HG03066 (cell line): ENCODE measurements around the gene XYLB.
A peak's percentile ranks its signal among the peaks of the same experiment; 100 is the strongest.

Source experiments
- ATAC-seq: cut with Tn5 transposase; IDR thresholded peaks from one replicate; pipeline ENCODE4 v1.9.1; 2021; ENCODE audit warnings: low read depth; ENCODE audit not compliant: unreplicated experiment

XYLB gene

DNA sequence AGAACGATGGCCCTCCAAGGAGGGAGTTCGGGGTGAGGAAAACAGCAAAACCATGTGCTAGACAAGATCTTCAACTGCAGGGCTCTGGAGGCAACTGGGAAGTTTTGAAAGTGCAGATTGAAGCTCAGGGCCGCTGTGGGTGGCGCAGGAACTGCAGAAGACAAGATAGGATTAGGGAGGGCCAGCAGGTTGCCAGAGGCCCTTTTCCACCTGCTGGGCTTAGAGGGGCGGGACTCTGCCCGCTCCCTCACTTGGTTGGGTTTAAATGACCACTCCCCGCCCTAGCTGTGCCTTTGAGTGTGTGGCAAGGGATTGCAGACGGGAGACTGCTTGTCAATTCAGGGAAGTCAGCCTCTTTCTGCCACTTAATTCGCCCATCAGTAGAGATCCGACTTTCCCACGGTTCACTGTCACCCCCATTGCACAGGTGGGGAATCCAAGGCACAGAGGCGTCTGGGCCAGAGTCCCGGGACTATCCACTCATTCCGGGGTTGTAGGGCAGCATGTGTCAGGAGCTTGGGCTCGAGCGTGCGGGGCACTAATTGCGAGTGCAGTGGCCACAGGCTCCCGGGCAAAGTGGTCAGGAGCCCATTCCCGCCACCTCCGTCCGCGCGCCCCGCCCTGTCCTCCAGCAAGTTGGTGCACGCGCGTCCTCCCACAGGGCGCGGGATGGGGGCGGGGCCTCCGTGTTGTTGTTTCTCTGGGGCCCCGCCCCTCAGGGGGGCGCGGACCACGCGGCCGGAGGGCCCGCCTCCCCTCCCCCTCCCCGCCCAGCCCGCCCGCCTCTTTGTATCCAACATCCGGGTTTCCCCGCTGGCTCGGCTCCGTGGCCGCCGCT, 106.7 kb downstream of the XYLB start, which contains the start of gene ACVR2B:
Gene ACVR2B, plus strand, starts transcription at position 816 of the 838 bp plus-strand sequence. CDS start 433 bp downstream, outside the sequence.
- peak; percentile 37 for ATAC-seq

- ATAC-seq: no peak
Measured at GRCh38 chr3:38453913-38454177, 107.3 kb downstream of the XYLB start.

- peak; percentile 31 for ATAC-seq
Measured at GRCh38 chr3:38454178-38454883, 107.7 kb downstream of the XYLB start.

DNA sequence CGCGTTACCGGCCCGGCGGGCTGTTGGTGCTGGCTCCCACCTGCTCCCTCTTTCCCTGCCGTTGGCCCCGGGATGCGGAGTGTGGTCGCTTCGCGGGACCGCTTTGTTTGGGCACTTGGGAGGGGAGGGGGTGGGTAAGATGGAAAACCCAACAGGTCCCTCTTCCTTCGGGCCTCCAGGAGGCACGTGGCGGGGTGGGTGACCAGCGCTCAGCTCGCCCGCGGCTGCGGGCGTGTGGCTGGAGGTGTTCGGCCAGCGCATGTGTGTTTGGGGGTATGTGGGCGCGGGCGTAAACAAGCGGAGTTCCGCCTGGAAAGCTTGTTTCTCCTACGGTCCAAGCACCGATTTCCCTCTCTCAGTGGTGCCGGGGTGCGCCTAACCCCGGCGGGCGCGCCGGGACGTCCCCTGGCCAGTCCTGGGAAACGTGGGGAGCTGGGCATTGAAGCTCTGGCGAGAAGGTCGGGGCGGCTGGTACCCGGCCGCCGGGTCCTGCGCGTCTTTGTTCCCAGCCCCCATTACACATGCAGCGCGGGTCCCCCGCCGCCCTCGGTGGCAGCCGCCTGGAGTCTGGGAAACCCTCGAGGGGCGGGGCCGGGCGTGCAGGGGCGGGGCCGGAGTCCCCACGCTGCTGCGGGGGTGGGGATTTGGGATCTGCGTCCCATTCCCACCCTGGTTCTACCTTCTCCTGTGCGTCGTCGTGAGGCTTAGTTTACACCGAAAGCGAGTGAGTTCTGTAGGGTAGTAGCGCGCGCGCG, 108.5 kb downstream of the XYLB start:
- no peak for ATAC-seq

DNA sequence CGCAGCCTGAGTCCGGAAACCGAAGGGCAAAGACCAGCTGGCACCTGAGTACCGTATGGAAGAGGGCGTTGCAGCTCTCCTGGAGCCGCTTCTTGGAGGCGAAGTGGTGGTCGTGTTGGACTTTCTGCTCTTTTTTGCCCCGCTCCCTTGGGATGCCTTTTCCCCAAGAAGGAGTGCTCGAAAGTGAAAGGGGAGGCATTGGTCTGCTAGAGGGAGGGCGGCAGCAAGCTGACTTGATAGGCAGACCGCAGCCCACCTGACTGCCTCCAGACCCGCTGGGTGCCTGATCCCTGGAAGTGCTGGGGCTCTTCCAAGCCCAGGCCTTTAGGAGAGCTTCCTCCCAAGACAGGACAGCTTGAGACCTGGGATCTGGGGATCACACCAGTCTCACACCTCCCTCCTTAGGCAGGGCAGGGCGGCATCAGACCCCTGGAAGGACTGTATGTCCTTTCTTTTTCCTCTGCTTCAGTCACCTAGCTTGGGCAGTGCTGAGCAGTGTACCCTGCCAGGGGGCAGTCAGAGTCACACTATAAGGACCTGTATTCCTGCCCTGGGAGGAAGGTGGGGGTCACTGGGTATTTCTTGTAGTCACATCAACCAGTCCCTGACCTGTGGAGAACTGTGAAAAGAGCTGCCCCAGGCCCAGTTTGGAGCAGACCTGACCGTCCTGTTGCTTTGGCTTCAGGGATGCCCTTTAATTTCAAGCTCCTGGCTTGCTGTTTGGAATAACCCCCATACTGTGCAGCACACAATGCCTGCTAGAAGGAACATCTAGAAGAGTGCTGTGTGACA, 109.2 kb downstream of the XYLB start:
- no peak for ATAC-seq

DNA sequence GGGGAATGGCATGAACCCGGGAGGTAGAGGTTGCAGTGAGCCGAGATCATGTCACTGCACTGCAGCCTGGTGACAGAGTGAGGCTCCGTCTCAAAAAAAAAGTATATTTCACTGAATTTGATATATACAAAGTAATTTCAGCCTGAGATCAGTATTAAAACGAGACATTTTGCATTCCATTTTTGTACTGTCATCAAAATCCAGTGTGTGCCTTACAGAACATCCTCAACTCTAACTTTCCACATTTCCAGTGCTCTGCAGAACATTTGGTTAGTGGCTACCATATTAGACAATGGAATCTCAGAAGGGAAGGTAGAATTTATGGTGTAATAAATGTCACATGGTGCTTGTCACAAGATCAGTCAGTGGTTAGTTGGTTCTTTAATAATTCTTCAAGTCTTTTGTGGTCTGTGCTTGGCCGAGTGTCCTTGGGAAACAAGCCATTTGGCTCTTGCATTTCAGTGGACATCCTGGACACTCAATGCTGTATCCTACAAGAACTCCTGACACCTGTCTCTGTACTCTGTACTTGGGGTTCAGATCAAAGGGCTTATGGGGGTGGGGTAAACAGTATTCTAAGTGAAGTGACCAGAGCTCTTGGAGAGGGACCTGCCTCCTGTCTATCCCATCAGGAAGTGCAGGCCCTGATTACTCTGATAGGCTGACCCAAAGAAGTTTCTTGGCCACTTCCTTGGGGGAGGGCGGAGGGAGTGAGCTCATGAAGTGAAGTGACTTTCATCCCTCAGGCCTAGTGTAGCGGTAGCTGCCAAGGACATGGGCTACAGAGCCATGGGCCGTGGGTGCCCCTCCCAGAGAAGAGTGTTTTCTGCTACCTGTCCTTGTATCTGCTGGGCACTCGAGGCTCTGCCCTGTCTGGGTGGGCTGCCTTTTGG, 110.8 kb downstream of the XYLB start:
- ATAC-seq: no peak

DNA sequence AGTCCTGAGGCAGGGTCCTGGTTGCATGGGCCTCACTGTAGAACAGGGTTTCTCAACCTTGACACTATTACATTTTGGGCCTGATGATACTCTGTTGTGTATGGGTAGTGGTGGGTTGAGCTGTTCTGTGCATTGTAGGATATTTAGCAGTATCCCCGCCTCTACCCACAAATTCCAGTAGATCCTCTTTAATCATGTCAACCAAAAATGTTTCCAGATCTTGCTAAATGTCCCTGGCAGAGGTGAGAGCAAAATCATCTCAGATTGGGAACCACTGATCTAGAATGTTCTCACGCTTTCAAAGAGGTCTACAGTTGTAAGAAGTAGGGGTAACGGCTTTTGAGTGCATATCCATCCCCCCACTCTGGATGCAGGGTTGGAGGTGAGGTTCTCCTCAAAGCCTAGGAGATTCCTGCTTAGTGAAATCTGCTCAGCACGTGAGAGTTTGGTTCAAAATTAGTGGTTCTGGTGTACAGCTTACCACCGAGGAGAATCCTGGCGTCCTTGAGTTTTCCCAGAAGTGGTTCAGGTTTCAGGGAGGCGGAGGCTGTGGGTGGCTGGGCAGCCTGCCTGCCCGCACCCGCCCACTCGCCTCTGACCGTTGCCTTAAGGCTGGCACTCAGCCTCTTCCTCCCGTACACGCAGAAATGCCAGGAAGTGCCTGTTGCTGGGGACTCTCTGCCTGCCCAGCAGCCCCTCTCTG, 112.4 kb downstream of the XYLB start:
- ATAC-seq: no peak

DNA sequence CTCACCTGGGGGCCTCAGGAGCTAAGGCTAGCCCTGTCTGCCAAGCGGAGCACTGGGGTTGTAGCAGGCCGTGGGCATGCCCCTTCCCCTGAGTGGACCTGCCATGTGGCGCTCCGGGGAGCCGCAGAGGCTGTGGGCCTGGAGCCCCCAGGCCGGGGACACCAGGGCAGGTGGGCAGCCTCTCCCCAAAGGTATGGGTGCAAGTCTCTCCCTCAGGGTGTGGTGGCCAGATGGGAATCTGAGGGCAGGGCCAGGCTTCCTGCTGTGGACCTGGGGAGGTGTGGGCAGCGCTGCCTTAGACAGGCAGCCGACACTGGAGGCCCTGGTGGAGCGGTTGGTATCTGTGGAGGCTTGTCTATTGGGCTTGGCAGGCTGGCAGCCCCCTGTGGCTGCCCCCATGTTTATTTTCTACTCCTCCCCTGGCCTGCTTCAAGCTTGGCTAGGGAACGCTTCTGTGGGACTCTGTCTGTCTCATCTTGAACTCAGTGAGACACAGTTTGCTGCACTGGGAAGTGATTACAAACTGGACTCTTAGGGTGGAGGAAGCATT, 113.0 kb downstream of the XYLB start:
- ATAC-seq: no peak

DNA sequence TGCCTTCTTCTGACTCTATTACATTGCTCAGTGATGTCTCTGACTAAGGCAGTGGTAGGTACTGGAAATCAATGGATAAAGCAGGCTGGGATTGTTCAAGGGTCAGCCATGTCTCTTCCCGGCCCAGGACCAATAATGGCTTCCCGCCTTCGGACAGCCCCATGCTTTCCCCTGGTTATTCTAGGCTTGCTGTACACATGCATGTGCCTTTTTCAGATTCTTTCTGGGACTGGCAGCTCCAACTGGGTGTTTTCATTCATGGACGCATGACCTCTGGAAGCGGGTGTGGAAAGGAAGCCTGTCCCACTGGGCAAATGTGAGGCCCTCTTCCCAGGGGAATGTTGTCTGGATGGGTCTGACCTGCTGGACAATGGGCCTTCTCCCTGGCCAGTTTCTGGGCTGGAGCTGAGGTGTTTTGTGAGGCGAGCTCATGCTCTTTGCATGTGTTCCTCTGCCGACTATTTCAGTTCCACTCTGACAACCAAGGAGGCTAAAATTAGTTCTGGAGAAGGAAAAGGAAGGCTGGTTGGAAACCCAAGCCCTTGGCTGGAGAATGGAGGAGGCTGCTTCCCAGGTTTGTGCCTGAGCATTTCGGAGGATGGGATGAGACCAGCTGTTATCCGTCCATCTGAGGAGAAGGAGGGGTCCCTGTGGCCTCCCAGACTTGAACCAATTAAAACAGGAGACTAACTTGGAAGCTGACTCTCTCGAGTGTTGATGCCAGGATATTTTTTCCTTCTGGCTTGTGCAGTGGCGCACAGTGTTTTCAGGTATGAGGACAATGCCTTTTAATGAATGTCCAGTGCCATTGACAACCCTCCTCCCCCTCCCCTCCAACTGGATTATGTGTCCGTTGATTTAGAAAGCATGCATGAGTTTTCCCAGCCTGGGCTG, 114.0 kb downstream of the XYLB start:
- ATAC-seq: no peak
